Endothelial cell of umbilical vein (primary cell): ENCODE results near the gene PEX10. TPM values are rescaled to one million over a fixed set of nuclear protein-coding genes. Genes with fewer than 3 reads are reported as not detected.
A peak's percentile ranks its signal among the peaks of the same experiment; 100 is the strongest.

Source experiments
- BruUV-seq: library from RNA; stranded (reverse); fragments of 400-500 nt; replicated peaks from 2 replicates; lab custom pipeline; 2021; lab: Mats Ljungman, UMichigan
- CTCF ChIA-PET: fragments of 300-600, 350-600 bp; sonication (Branson Sonifier 250); formaldehyde crosslinking; loops from one replicate; lab custom pipeline; 2021; ENCODE audit warnings: antibody characterized with exemption, inconsistent platforms; lab: Charles Lee
- POLR2A ChIA-PET: fragments of 300-600, 350-600 bp; sonication (Branson Sonifier 250); formaldehyde crosslinking; loops from one replicate; lab custom pipeline; 2021; ENCODE audit warnings: antibody characterized with exemption, inconsistent platforms; lab: Charles Lee
- DNase-seq: peaks from one replicate; pipeline ENCODE4 v3.0.0-alpha.2; 2011; ENCODE audit warnings: low read depth, low spot score
- FAIRE-seq: peaks from 2 replicates; lab custom pipeline; 2011; peaks lifted over from hg19 to GRCh38; lab: Jason Lieb, UNC
- H2AFZ ChIP-seq: 2 replicates; pipeline ENCODE4 v1.6.0; 2012; ENCODE audit warnings: low read depth, low read length, control low read depth, inconsistent platforms
- H3K27ac ChIP-seq: 2 replicates; pipeline ENCODE4 v1.5.1; 2011; ENCODE audit warnings: low read depth, mild to moderate bottlenecking, control low read depth, low read length, moderate library complexity; ENCODE audit not compliant: insufficient read depth
- H3K27me3 ChIP-seq, 2 experiments: 2 replicates each; pipeline versions ENCODE4 v1.6.0 to v1.6.1; 2011; ENCODE audit warnings: low read length in 2 of 2, mixed read lengths in 1 of 2; ENCODE audit not compliant: control insufficient read depth in 2 of 2, insufficient read depth in 2 of 2
- H3K36me3 ChIP-seq, 2 experiments: 2 replicates in 1 of 2; 3 replicates in 1 of 2; pipeline ENCODE4 v1.5.1; 2011; ENCODE audit warnings: low read length in 2 of 2, mild to moderate bottlenecking in 1 of 2, moderate library complexity in 1 of 2; ENCODE audit not compliant: control insufficient read depth in 2 of 2, insufficient read depth in 2 of 2; ENCODE audit errors: extremely low read depth in 1 of 2
- H3K4me1 ChIP-seq: 3 replicates; pipeline ENCODE4 v1.5.1; 2011; ENCODE audit warnings: mild to moderate bottlenecking, low read length; ENCODE audit not compliant: control insufficient read depth, insufficient read depth; ENCODE audit errors: extremely low read depth
- H3K4me2 ChIP-seq: 2 replicates; pipeline ENCODE4 v1.6.1; 2011; ENCODE audit warnings: low read length, control low read depth, mixed read lengths; ENCODE audit not compliant: insufficient read depth
- H3K4me3 ChIP-seq, 3 experiments: fragments of 200-600 bp in 1 of 3; sonication (generic), shearing (Covaris generic) in 1 of 3; replicated peaks in 1 of 3; 2 replicates each; pipeline ENCODE4 v1.5.1; 2011 to 2016; ENCODE audit warnings: control low read depth in 3 of 3, low read length in 3 of 3, mild to moderate bottlenecking in 2 of 3, inconsistent platforms in 1 of 3, low read depth in 1 of 3, moderate library complexity in 1 of 3; ENCODE audit not compliant: insufficient read depth in 1 of 3
- H3K79me2 ChIP-seq: 2 replicates; pipeline ENCODE4 v1.6.0; 2012; ENCODE audit warnings: low read length, inconsistent platforms; ENCODE audit not compliant: control insufficient read depth, insufficient read depth
- H3K9ac ChIP-seq: replicated peaks from 2 replicates; pipeline ENCODE3; 2011; ENCODE audit warnings: low read length, control low read depth; ENCODE audit not compliant: insufficient read depth; ENCODE audit errors: extremely low read depth
- H3K9me1 ChIP-seq: replicated peaks from 3 replicates; pipeline ENCODE4 v1.6.0; 2011; ENCODE audit warnings: mild to moderate bottlenecking, low read length; ENCODE audit not compliant: control insufficient read depth, insufficient read depth; ENCODE audit errors: extremely low read depth
- H3K9me3 ChIP-seq: replicated peaks from 2 replicates; pipeline ENCODE4 v1.5.1; 2012; ENCODE audit warnings: low read length, inconsistent platforms; ENCODE audit not compliant: control insufficient read depth, insufficient read depth
- H4K20me1 ChIP-seq: replicated peaks from 2 replicates; pipeline ENCODE3; 2011; ENCODE audit warnings: mild to moderate bottlenecking, low read length; ENCODE audit not compliant: control insufficient read depth, insufficient read depth; ENCODE audit errors: extremely low read depth
- EZH2 ChIP-seq: IDR thresholded peaks from 2 replicates; pipeline ENCODE4 v1.6.1; 2012; ENCODE audit warnings: borderline replicate concordance, low read depth, mild to moderate bottlenecking, moderate library complexity, low read length, inconsistent platforms; ENCODE audit not compliant: severe bottlenecking
- FOS ChIP-seq: IDR thresholded peaks from 2 replicates; pipeline ENCODE4 v1.6.1; 2011; ENCODE audit warnings: mild to moderate bottlenecking, low read length, moderate library complexity, borderline replicate concordance; ENCODE audit not compliant: insufficient read depth
- GATA2 ChIP-seq: IDR thresholded peaks from 2 replicates; pipeline ENCODE4 v1.7.0; 2011; ENCODE audit warnings: low read depth, mild to moderate bottlenecking, moderate library complexity, mixed read lengths, low read length; ENCODE audit not compliant: insufficient read length, insufficient read depth
- JUN ChIP-seq: IDR thresholded peaks from 2 replicates; pipeline ENCODE4 v1.6.1; 2011; ENCODE audit warnings: borderline replicate concordance, low read depth; ENCODE audit not compliant: insufficient read length, insufficient read depth
- MYC ChIP-seq: IDR thresholded peaks from one replicate; pipeline ENCODE4 v1.6.1; 2011; ENCODE audit warnings: mild to moderate bottlenecking, low read depth, low read length
- POLR2A ChIP-seq: IDR thresholded peaks from 2 replicates; pipeline ENCODE4 v1.6.1; 2012; ENCODE audit warnings: low read depth, mild to moderate bottlenecking, control low read depth, low read length
- POLR2AphosphoS5 ChIP-seq: IDR thresholded peaks from 2 replicates; pipeline ENCODE4 v1.6.1; 2012; ENCODE audit warnings: low read depth, mild to moderate bottlenecking, control low read depth, low read length, moderate library complexity; ENCODE audit not compliant: insufficient read depth
- dilution Hi-C: fragments of 300-500 bp; cut with MboI; formaldehyde crosslinking; loops from one replicate; pipeline ENCODE4 v1.15.0; 2019; ENCODE audit warnings: low sequenced_read_pairs; ENCODE audit not compliant: extremely low pct_ligation_motif_present
- intact Hi-C: fragments of 100-400 bp; cut with micrococcal nuclease; formaldehyde crosslinking; loops from one replicate; pipeline ENCODE4 v1.10.0; 2022
- polyA plus RNA-seq, 4 experiments: library from polyadenylated mRNA; depleted of rRNA in 3 of 4; stranded (reverse) in 3 of 4; unstranded in 1 of 4; fragments of >200 nt; gene quantifications; 2 replicates each; pipeline versions ENCODE4 v1.2.1 to v1.2.3, GENCODE V29; 2011 to 2012; ENCODE audit warnings: missing spikeins in 1 of 4
- total RNA-seq: library from RNA; stranded (reverse); gene quantifications from 2 replicates; pipeline ENCODE4 v1.2.3, GENCODE V29; 2021
- TF ChIP-seq, protein P1 (sequence below), 2 donors: IDR thresholded peaks; 1 replicate in 1 of 2; 2 replicates in 1 of 2; pipeline ENCODE4 v1.5.1; 2011; ENCODE audit warnings: low read length in 2 of 2, mild to moderate bottlenecking in 2 of 2, moderate library complexity in 2 of 2, control low read depth in 1 of 2, inconsistent platforms in 1 of 2, low read depth in 1 of 2; ENCODE audit not compliant: insufficient read depth in 1 of 2; ENCODE audit errors: extremely low read depth in 1 of 2
- TF ChIP-seq, protein P2 (sequence below): IDR thresholded peaks from 2 replicates; pipeline ENCODE4 v1.6.1; 2011; ENCODE audit not compliant: insufficient read depth, insufficient read length

The PEX10 gene
- total and polyA plus RNA-seq, 2 donors (not counting 3 experiments of a cell fraction or from before 2014, with no cell fraction given), result 25.1 to 26.7 TPM

GRCh38 chr1:2360588-2361364 lies 51.6 kb downstream of the PEX10 start:
- no peaks in the 10 kb centered on the region for H3K27me3 ChIP-seq
- no peaks in the 10 kb centered on the region for H3K36me3 ChIP-seq
- H3K4me3 ChIP-seq, result no peak overlapping the region
- H3K4me1 ChIP-seq, result no peaks in the 10 kb centered on the region
- CTCF ChIA-PET, result interaction anchor here (1.1 kb wide), 1 partner anchor 21 kb away, joined by 4 read pairs; no protein-coding TSS in a partner anchor
- no peak overlapping the region for H2AFZ ChIP-seq
- no peak overlapping the region for H3K9ac ChIP-seq
- peak; percentile 28 for FAIRE-seq
- no peaks in the 10 kb centered on the region for H3K9me3 ChIP-seq
- intact Hi-C loops (no loop called here), dilution Hi-C loops (no loop called here)
- H4K20me1 ChIP-seq, result no peaks in the 10 kb centered on the region
- H3K79me2 ChIP-seq, result no peaks in the 10 kb centered on the region
- BruUV-seq, result no TSS peak
- POLR2A ChIA-PET, result interaction anchor here (0.6 kb wide), 1 partner anchor 171 kb away, joined by 3 read pairs; no protein-coding TSS in a partner anchor
- no peak overlapping the region for H3K4me2 ChIP-seq
- H3K9me1 ChIP-seq, result no peaks in the 10 kb centered on the region
- TF ChIP-seq FOS (no peak), GATA2 (no peak), EZH2 (no peak), JUN (no peak), MYC (no peak), POLR2A (no peak), POLR2AphosphoS5 (no peak)
- TF ChIP-seq, protein P1, sequence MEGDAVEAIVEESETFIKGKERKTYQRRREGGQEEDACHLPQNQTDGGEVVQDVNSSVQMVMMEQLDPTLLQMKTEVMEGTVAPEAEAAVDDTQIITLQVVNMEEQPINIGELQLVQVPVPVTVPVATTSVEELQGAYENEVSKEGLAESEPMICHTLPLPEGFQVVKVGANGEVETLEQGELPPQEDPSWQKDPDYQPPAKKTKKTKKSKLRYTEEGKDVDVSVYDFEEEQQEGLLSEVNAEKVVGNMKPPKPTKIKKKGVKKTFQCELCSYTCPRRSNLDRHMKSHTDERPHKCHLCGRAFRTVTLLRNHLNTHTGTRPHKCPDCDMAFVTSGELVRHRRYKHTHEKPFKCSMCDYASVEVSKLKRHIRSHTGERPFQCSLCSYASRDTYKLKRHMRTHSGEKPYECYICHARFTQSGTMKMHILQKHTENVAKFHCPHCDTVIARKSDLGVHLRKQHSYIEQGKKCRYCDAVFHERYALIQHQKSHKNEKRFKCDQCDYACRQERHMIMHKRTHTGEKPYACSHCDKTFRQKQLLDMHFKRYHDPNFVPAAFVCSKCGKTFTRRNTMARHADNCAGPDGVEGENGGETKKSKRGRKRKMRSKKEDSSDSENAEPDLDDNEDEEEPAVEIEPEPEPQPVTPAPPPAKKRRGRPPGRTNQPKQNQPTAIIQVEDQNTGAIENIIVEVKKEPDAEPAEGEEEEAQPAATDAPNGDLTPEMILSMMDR (IDR thresholded peaks at IDR 0.05; ENCODE audit: extremely low read depth in 1 of 2, insufficient read depth in 1 of 2, low read depth in 1 of 2, low read length in 2 of 2), result no peak
- TF ChIP-seq, protein P2, sequence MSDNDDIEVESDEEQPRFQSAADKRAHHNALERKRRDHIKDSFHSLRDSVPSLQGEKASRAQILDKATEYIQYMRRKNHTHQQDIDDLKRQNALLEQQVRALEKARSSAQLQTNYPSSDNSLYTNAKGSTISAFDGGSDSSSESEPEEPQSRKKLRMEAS, result no peak
- H3K27ac ChIP-seq, result no peak overlapping the region
- peak; percentile 62 for DNase-seq
